ENCODE data around the gene MTNR1A.
"Not testable (repeated sequence)": the region's sequence is repeated elsewhere in the genome, so short reads cannot be mapped to it uniquely, and the experiment has no call there.

The MTNR1A gene

DNA sequence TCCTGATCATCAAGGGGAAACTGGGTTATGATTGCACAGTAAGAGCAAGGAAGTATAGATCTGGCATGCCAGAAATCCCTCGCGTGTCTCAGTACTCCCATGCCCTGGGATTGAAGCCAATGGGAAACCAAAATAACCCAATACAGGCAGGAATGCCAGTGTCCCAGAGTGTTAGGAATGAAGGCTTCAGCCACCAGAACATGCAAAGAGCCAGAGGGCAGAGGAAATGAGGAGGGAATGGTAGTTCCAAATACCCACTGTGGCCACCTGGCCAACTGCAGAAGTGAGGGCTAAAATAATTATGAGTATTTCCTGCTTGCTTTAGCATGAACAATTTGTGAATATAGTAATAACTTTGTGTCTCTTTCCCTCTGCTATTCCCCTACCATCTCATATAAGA, 12.2 kb downstream of the MTNR1A start:
- CTCF ChIA-PET: no interaction called here
- POLR2A ChIA-PET: no interaction called here
- DNase-seq (ENCODE audit: extremely low spot score): no peak
- TF ChIP-seq SUZ12 (IDR thresholded peaks at IDR 0.05): no peak

- CTCF ChIA-PET: no interaction called here
- TF ChIP-seq ELF4 (IDR thresholded peaks at IDR 0.05) (no peak), FOXM1 (IDR thresholded peaks at IDR 0.05; ENCODE audit: borderline replicate concordance) (no peak), ZNF384 (IDR thresholded peaks at IDR 0.05) (no peak), CTBP1 (IDR thresholded peaks at IDR 0.05; ENCODE audit: borderline replicate concordance) (no peak), L3MBTL2 (conservative IDR thresholded peaks at IDR 0.05) (no peak), ARNT (IDR thresholded peaks at IDR 0.05) (no peak), LEF1 (IDR thresholded peaks at IDR 0.05; ENCODE audit: borderline replicate concordance) (no peak), SP1 (IDR thresholded peaks at IDR 0.05) (no peak), FOXA1 (IDR thresholded peaks at IDR 0.05) (no peak), TARDBP (IDR thresholded peaks at IDR 0.05) (no peak), FOXK2 (IDR thresholded peaks at IDR 0.05) (no peak), SUZ12 (IDR thresholded peaks at IDR 0.05) (no peak), BHLHE40 (IDR thresholded peaks at IDR 0.05; ENCODE audit: borderline replicate concordance) (no peak), HDGF (IDR thresholded peaks at IDR 0.05; ENCODE audit: borderline replicate concordance) (no peak), PKNOX1 (IDR thresholded peaks at IDR 0.05) (no peak), NFRKB (IDR thresholded peaks at IDR 0.05) (no peak)
- POLR2A ChIA-PET: no interaction called here
- no peak for DNase-seq (ENCODE audit: extremely low spot score)
Observed at GRCh38 chr4:186541801-186542200, 13.6 kb downstream of the MTNR1A start.

- no peak for DNase-seq (ENCODE audit: extremely low spot score)
- no peak for TF ChIP-seq FOXK2 (IDR thresholded peaks at IDR 0.05)
- no peak for TF ChIP-seq ZNF384 (IDR thresholded peaks at IDR 0.05)
- no peak for TF ChIP-seq TARDBP (IDR thresholded peaks at IDR 0.05)
- TF ChIP-seq NFRKB (IDR thresholded peaks at IDR 0.05): no peak
- TF ChIP-seq ELF4 (IDR thresholded peaks at IDR 0.05): no peak
- no peak for TF ChIP-seq ARNT (IDR thresholded peaks at IDR 0.05)
- TF ChIP-seq SP1 (IDR thresholded peaks at IDR 0.05): no peak
- POLR2A ChIA-PET: no interaction called here
- CTCF ChIA-PET: no interaction called here
Observed at GRCh38 chr4:186537843-186538521, 17.4 kb downstream of the MTNR1A start.

GRCh38 chr4:186536285-186536684, 19.1 kb downstream of the MTNR1A start:
- CTCF ChIA-PET: no interaction called here
- DNase-seq (ENCODE audit: extremely low spot score): no peak
- no peak for TF ChIP-seq ARNT (IDR thresholded peaks at IDR 0.05)
- TF ChIP-seq BHLHE40 (IDR thresholded peaks at IDR 0.05; ENCODE audit: borderline replicate concordance): no peak
- no peak for TF ChIP-seq CTBP1 (IDR thresholded peaks at IDR 0.05; ENCODE audit: borderline replicate concordance)
- TF ChIP-seq NFRKB (IDR thresholded peaks at IDR 0.05): no peak
- TF ChIP-seq TARDBP (IDR thresholded peaks at IDR 0.05): no peak
- no peak for TF ChIP-seq SUZ12 (IDR thresholded peaks at IDR 0.05)
- TF ChIP-seq SP1 (IDR thresholded peaks at IDR 0.05): no peak
- no peak for TF ChIP-seq HDGF (IDR thresholded peaks at IDR 0.05; ENCODE audit: borderline replicate concordance)
- no peak for TF ChIP-seq FOXA1 (IDR thresholded peaks at IDR 0.05)
- no peak for TF ChIP-seq ELF4 (IDR thresholded peaks at IDR 0.05)
- no peak for TF ChIP-seq ZNF384 (IDR thresholded peaks at IDR 0.05)
- no peak for TF ChIP-seq FOXM1 (IDR thresholded peaks at IDR 0.05; ENCODE audit: borderline replicate concordance)
- no peak for TF ChIP-seq L3MBTL2 (conservative IDR thresholded peaks at IDR 0.05)
- no peak for TF ChIP-seq LEF1 (IDR thresholded peaks at IDR 0.05; ENCODE audit: borderline replicate concordance)
- TF ChIP-seq FOXK2 (IDR thresholded peaks at IDR 0.05): no peak
- TF ChIP-seq PKNOX1 (IDR thresholded peaks at IDR 0.05): no peak
- POLR2A ChIA-PET: no interaction called here

- ChIA-PET CTCF (no interaction called here), POLR2A (no interaction called here)
- TF ChIP-seq L3MBTL2 (conservative IDR thresholded peaks at IDR 0.05): no peak
- TF ChIP-seq ARNT (IDR thresholded peaks at IDR 0.05): no peak
- no peak for TF ChIP-seq PKNOX1 (IDR thresholded peaks at IDR 0.05)
- no peak for TF ChIP-seq TARDBP (IDR thresholded peaks at IDR 0.05)
- TF ChIP-seq BHLHE40 (IDR thresholded peaks at IDR 0.05; ENCODE audit: borderline replicate concordance): no peak
- no peak for TF ChIP-seq SP1 (IDR thresholded peaks at IDR 0.05)
- TF ChIP-seq LEF1 (IDR thresholded peaks at IDR 0.05; ENCODE audit: borderline replicate concordance): no peak
- TF ChIP-seq CTBP1 (IDR thresholded peaks at IDR 0.05; ENCODE audit: borderline replicate concordance): no peak
- no peak for TF ChIP-seq FOXM1 (IDR thresholded peaks at IDR 0.05; ENCODE audit: borderline replicate concordance)
- TF ChIP-seq HDGF (IDR thresholded peaks at IDR 0.05; ENCODE audit: borderline replicate concordance): no peak
- no peak for TF ChIP-seq FOXK2 (IDR thresholded peaks at IDR 0.05)
- TF ChIP-seq SUZ12 (IDR thresholded peaks at IDR 0.05): no peak
- no peak for TF ChIP-seq NFRKB (IDR thresholded peaks at IDR 0.05)
- no peak for TF ChIP-seq ELF4 (IDR thresholded peaks at IDR 0.05)
- no peak for TF ChIP-seq ZNF384 (IDR thresholded peaks at IDR 0.05)
- no peak for TF ChIP-seq FOXA1 (IDR thresholded peaks at IDR 0.05)
- no peak for DNase-seq (ENCODE audit: extremely low spot score)
Observed at GRCh38 chr4:186534056-186534455, 21.3 kb downstream of the MTNR1A start.

DNA sequence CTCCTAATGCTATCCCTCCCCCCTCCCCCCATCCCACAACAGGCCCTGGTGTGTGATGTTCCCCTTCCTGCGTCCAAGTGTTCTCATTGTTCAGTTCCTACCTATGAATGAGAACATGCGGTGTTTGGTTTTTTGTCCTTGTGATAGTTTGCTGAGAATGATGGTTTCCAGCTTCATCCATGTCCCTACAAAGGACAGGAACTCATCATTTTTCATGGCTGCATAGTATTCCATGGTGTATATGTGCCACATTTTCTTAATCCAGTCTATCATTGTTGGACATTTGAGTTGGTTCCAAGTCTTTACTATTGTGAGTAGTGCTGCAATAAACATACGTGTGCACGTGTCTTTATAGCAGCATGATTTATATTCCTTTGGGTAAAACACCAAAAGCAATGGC, 31.4 kb downstream of the MTNR1A start:
- DNase-seq (ENCODE audit: extremely low spot score); CTCF ChIA-PET; POLR2A ChIA-PET: not testable (repeated sequence)

- POLR2A ChIA-PET: no interaction called here
- TF ChIP-seq FOXK2 (IDR thresholded peaks at IDR 0.05) (no peak), L3MBTL2 (conservative IDR thresholded peaks at IDR 0.05) (no peak)
- CTCF ChIA-PET: no interaction called here
Observed at GRCh38 chr4:186516287-186516686, 39.1 kb downstream of the MTNR1A start.

More at GRCh38 chr4:186516287-186516686, 39.1 kb downstream of the MTNR1A start:
- no peak for DNase-seq (ENCODE audit: extremely low spot score)

Data from HEK293T (cell line).